H9 (cell line): Measurements from ENCODE around the gene KLHL18. TPM values are rescaled to one million over a fixed set of nuclear protein-coding genes. Genes with fewer than 3 reads are reported as not detected.

Experiments
- DNase-seq: peaks from one replicate; pipeline ENCODE4 v3.0.0-alpha.2; 2017
- H2AFZ ChIP-seq: one replicate; pipeline ENCODE4 v1.6.1; 2013; ENCODE audit warnings: mild to moderate bottlenecking, low read length, control low read depth, moderate library complexity
- H2AK5ac ChIP-seq: 2 replicates; pipeline ENCODE4 v1.6.1; 2013; ENCODE audit warnings: low read length, control low read depth, mixed read lengths; ENCODE audit not compliant: insufficient read length
- H2BK120ac ChIP-seq: one replicate; pipeline ENCODE4 v1.6.1; 2013; ENCODE audit warnings: low read depth, mild to moderate bottlenecking, low read length, control low read depth, inconsistent platforms; ENCODE audit not compliant: poor library complexity, severe bottlenecking
- H2BK12ac ChIP-seq: 2 replicates; pipeline ENCODE4 v1.6.1; 2013; ENCODE audit warnings: low read length, control low read depth, mixed read lengths, low read depth; ENCODE audit not compliant: insufficient read length
- H2BK15ac ChIP-seq: 2 replicates; pipeline ENCODE4 v1.6.1; 2013; ENCODE audit warnings: low read depth, low read length, control low read depth
- H2BK20ac ChIP-seq: one replicate; pipeline ENCODE4 v1.6.1; 2013; ENCODE audit warnings: low read depth, mild to moderate bottlenecking, low read length, control low read depth, inconsistent platforms; ENCODE audit not compliant: poor library complexity, severe bottlenecking
- H2BK5ac ChIP-seq: 2 replicates; pipeline ENCODE4 v1.6.1; 2013; ENCODE audit warnings: low read length, control low read depth, mixed read lengths; ENCODE audit not compliant: insufficient read length
- H3K14ac ChIP-seq: 2 replicates; pipeline ENCODE4 v1.6.1; 2013; ENCODE audit warnings: low read length, control low read depth; ENCODE audit not compliant: insufficient read depth
- H3K18ac ChIP-seq: 2 replicates; pipeline ENCODE4 v1.6.1; 2013; ENCODE audit warnings: low read depth, mild to moderate bottlenecking, mixed read lengths, low read length, control low read depth; ENCODE audit not compliant: insufficient read length
- H3K23ac ChIP-seq: 2 replicates; pipeline ENCODE4 v1.6.1; 2013; ENCODE audit warnings: low read length, control low read depth, mixed read lengths, low read depth; ENCODE audit not compliant: insufficient read length
- H3K23me2 ChIP-seq: 2 replicates; pipeline ENCODE4 v1.6.1; 2013; ENCODE audit warnings: low read depth, mild to moderate bottlenecking, mixed read lengths, low read length, control low read depth; ENCODE audit not compliant: insufficient read length, poor library complexity, severe bottlenecking
- H3K27ac ChIP-seq: 2 replicates; pipeline ENCODE4 v1.5.1; 2013; ENCODE audit warnings: low read length, control low read depth, mixed read lengths, low read depth; ENCODE audit not compliant: insufficient read length
- H3K27me3 ChIP-seq: 2 replicates; pipeline ENCODE4 v1.6.1; 2013; ENCODE audit warnings: low read length, control low read depth, inconsistent platforms; ENCODE audit not compliant: insufficient read depth
- H3K4ac ChIP-seq: 2 replicates; pipeline ENCODE4 v1.6.1; 2013; ENCODE audit warnings: low read depth, mild to moderate bottlenecking, control low read depth, inconsistent platforms, low read length, moderate library complexity
- H3K4me1 ChIP-seq: 2 replicates; pipeline ENCODE4 v1.6.1; 2013; ENCODE audit warnings: low read length, control low read depth, inconsistent platforms; ENCODE audit not compliant: insufficient read depth
- H3K4me2 ChIP-seq: 2 replicates; pipeline ENCODE4 v1.6.1; 2013; ENCODE audit warnings: low read length, control low read depth, mixed read lengths; ENCODE audit not compliant: insufficient read length, insufficient read depth
- H3K56ac ChIP-seq: 2 replicates; pipeline ENCODE4 v1.6.1; 2013; ENCODE audit warnings: low read depth, mild to moderate bottlenecking, mixed read lengths, low read length, control low read depth; ENCODE audit not compliant: insufficient read length
- H3K79me1 ChIP-seq: 2 replicates; pipeline ENCODE4 v1.6.1; 2013; ENCODE audit warnings: low read depth, mild to moderate bottlenecking, moderate library complexity, low read length, control low read depth, inconsistent platforms; ENCODE audit not compliant: insufficient read depth, poor library complexity, severe bottlenecking
- H3K79me2 ChIP-seq: 2 replicates; pipeline ENCODE4 v1.6.1; 2013; ENCODE audit warnings: low read length, control low read depth, inconsistent platforms; ENCODE audit not compliant: insufficient read depth
- H3K9ac ChIP-seq: 2 replicates; pipeline ENCODE4 v1.6.1; 2013; ENCODE audit warnings: low read length, control low read depth, mixed read lengths; ENCODE audit not compliant: insufficient read length; ENCODE audit errors: extremely low read depth
- H3K9me3 ChIP-seq: one replicate; pipeline ENCODE4 v1.6.1; 2013; ENCODE audit warnings: low read depth, low read length, inconsistent platforms; ENCODE audit not compliant: control insufficient read depth
- H3T11ph ChIP-seq: one replicate; pipeline ENCODE4 v1.6.1; 2013; ENCODE audit warnings: mild to moderate bottlenecking, low read length, control low read depth, inconsistent platforms
- H4K20me1 ChIP-seq: one replicate; pipeline ENCODE4 v1.6.1; 2013; ENCODE audit not compliant: control insufficient read depth, insufficient read length, insufficient read depth
- H4K5ac ChIP-seq: 2 replicates; pipeline ENCODE4 v1.6.1; 2013; ENCODE audit warnings: low read depth, mild to moderate bottlenecking, mixed read lengths, low read length, control low read depth; ENCODE audit not compliant: insufficient read length
- H4K8ac ChIP-seq: replicated peaks from 2 replicates; pipeline ENCODE4 v1.6.1; 2013; ENCODE audit warnings: low read length, control low read depth, mixed read lengths, low read depth; ENCODE audit not compliant: insufficient read length
- H4K91ac ChIP-seq: 2 replicates; pipeline ENCODE4 v1.6.1; 2013; ENCODE audit warnings: low read depth, mild to moderate bottlenecking, moderate library complexity, mixed read lengths, low read length, control low read depth; ENCODE audit not compliant: insufficient read length
- H3K27ac Mint-ChIP-seq, 3 experiments: 2 replicates in 2 of 3; 3 replicates in 1 of 3; pipeline ENCODE4 v1.8.0; 2020 to 2021; ENCODE audit warnings: mixed read lengths in 3 of 3, mild to moderate bottlenecking in 1 of 3, moderate library complexity in 1 of 3
- H3K27me3 Mint-ChIP-seq: 2 replicates; pipeline ENCODE4 v1.8.0; 2021; ENCODE audit warnings: low read depth, mild to moderate bottlenecking, moderate library complexity, mixed read lengths
- H3K36me3 Mint-ChIP-seq, 3 experiments: 2 replicates in 2 of 3; 3 replicates in 1 of 3; pipeline ENCODE4 v1.8.0; 2020 to 2021; ENCODE audit warnings: low read depth in 3 of 3, mixed read lengths in 3 of 3; ENCODE audit not compliant: insufficient read depth in 1 of 3
- H3K4me1 Mint-ChIP-seq, 2 experiments: 2 replicates each; pipeline ENCODE4 v1.8.0; 2020; ENCODE audit warnings: mixed read lengths in 2 of 2
- H3K4me3 Mint-ChIP-seq, 2 experiments: 2 replicates in 1 of 2; 3 replicates in 1 of 2; pipeline ENCODE4 v1.8.0; 2020 to 2021; ENCODE audit warnings: mild to moderate bottlenecking in 2 of 2, mixed read lengths in 2 of 2, moderate library complexity in 1 of 2
- H3K9me3 Mint-ChIP-seq, 2 experiments: 2 replicates in 1 of 2; 3 replicates in 1 of 2; pipeline ENCODE4 v1.8.0; 2020; ENCODE audit warnings: mild to moderate bottlenecking in 2 of 2, mixed read lengths in 2 of 2, moderate library complexity in 1 of 2
- CTCF ChIP-seq: fragments of 200-600 bp; sonication (generic); conservative IDR thresholded peaks from 3 replicates; pipeline ENCODE4 v1.8.0; 2021; ENCODE audit warnings: antibody characterized with exemption, mild to moderate bottlenecking
- WGBS: extraction: QIAGEN DNeasy Blood & Tissue Kit; methylation state at CpG from one replicate; pipeline ENCODE4 v1.1.7; 2013; ENCODE audit warnings: missing lambda C conversion rate, low lambda C conversion rate, mixed read lengths; ENCODE audit not compliant: insufficient read length; ENCODE audit errors: extremely low coverage; 5-methylcytosine and 5-hydroxymethylcytosine counted together
- total RNA-seq: library from RNA; stranded (reverse); gene quantifications from 2 replicates; pipeline ENCODE4 v1.2.1, GENCODE V29; 2021

Gene KLHL18
- total RNA-seq, 1 experiment from 2014 or later: 55.3 TPM

- Mint-ChIP-seq H3K4me1 (peaks cover 25 to 28% of the 10 kb centered on the region in 2 experiments), H3K27ac (peak overlapping the region in 2 of 3 experiments; percentile 9 to 69; a peak in 4 of 7 replicates), H3K27me3 (no peaks in the 10 kb centered on the region), H3K4me3 (no peak overlapping the region), H3K36me3 (peaks cover 14 to 29% (median 25%) of the 10 kb centered on the region in 3 experiments), H3K9me3 (no peaks in the 10 kb centered on the region)
- Histone ChIP-seq H4K8ac (no peak overlapping the region), H3K79me1 (peaks cover 7% of the 10 kb centered on the region), H2BK20ac (no peak overlapping the region), H3K27me3 (no peaks in the 10 kb centered on the region), H3K9me3 (no peaks in the 10 kb centered on the region), H3K4me2 (no peak overlapping the region), H3K56ac (no peak overlapping the region), H3K4me1 (0 out of 2 replicates have a peak, but pooled peaks cover 2% of the 10 kb centered on the region), H3K4ac (no peak overlapping the region), H2AK5ac (no peak overlapping the region), H4K5ac (no peak overlapping the region), H2AFZ (no peak overlapping the region), H2BK15ac (no peak overlapping the region), H2BK5ac (no peak overlapping the region), H2BK120ac (no peak overlapping the region), H4K20me1 (no peaks in the 10 kb centered on the region), H3K79me2 (no peaks in the 10 kb centered on the region; the same call in 1 of the 2 replicates), H3K18ac (no peak overlapping the region), H3K27ac (no peak overlapping the region), H4K91ac (no peak overlapping the region), H3K23me2 (no peaks in the 10 kb centered on the region), H3K23ac (no peak overlapping the region), H2BK12ac (no peak overlapping the region), H3K14ac (no peak overlapping the region), H3K9ac (no peak overlapping the region), H3T11ph (no peak overlapping the region)
- TF ChIP-seq CTCF: no peak
- no peak for DNase-seq
- WGBS: 100% methylated on average over 2 of the region's 9 CpGs
Observed at GRCh38 chr3:47299381-47300318, 16.9 kb downstream of the KLHL18 start.
